HepG2 (cell line): Measurements from ENCODE around the gene SLC11A1. TPM values are rescaled to one million over a fixed set of nuclear protein-coding genes. Genes with fewer than 3 reads are reported as not detected.

ENCODE experiments used
- AGO1 ChIP-seq: fragments of 200-400 bp; formaldehyde crosslinking; IDR thresholded peaks from 2 replicates; pipeline ENCODE4 v1.6.1; 2017; ENCODE audit warnings: mild to moderate bottlenecking, low read depth, low read length, moderate library complexity; ENCODE audit not compliant: poor library complexity, severe bottlenecking
- CENPX ChIP-seq: sonication (generic); formaldehyde crosslinking; IDR thresholded peaks from 2 replicates; pipeline ENCODE4 v1.9.0; 2021; ENCODE audit warnings: mild to moderate bottlenecking, missing genetic modification reagents, moderate library complexity
- FOXK2 ChIP-seq: fragments of 450-650 bp; IDR thresholded peaks from 2 replicates; pipeline ENCODE4 v1.6.1; 2016
- HDAC2 ChIP-seq: sonication (generic); formaldehyde crosslinking; IDR thresholded peaks from 2 replicates; pipeline ENCODE4 v1.4.0; 2020; ENCODE audit warnings: missing genetic modification reagents
- HNRNPK ChIP-seq: fragments of 200-400 bp; formaldehyde crosslinking; IDR thresholded peaks from 2 replicates; pipeline ENCODE4 v1.6.1; 2018; ENCODE audit warnings: low read length, low read depth, moderate library complexity, mild to moderate bottlenecking; ENCODE audit not compliant: poor library complexity, severe bottlenecking
- NR2C2 ChIP-seq: sonication (generic); formaldehyde crosslinking; IDR thresholded peaks from 2 replicates; pipeline ENCODE4 v1.4.0; 2020; ENCODE audit warnings: missing genetic modification reagents, mild to moderate bottlenecking, moderate library complexity, borderline replicate concordance
- RBM39 ChIP-seq: fragments of 200-400 bp; formaldehyde crosslinking; IDR thresholded peaks from one replicate; pipeline ENCODE4 v1.6.1; 2018; ENCODE audit warnings: antibody characterized with exemption, mild to moderate bottlenecking, low read depth, low read length; ENCODE audit not compliant: poor library complexity, severe bottlenecking
- SATB2 ChIP-seq: sonication (generic); formaldehyde crosslinking; IDR thresholded peaks from 2 replicates; pipeline ENCODE4 v1.5.0; 2020; ENCODE audit warnings: missing genetic modification reagents
- ZBTB20 ChIP-seq: sonication (generic); formaldehyde crosslinking; IDR thresholded peaks from 2 replicates; pipeline ENCODE4 v1.8.1; 2023; ENCODE audit warnings: missing genetic modification reagents, low read depth, mild to moderate bottlenecking, borderline replicate concordance
- ZFP36L1 ChIP-seq: sonication (generic); formaldehyde crosslinking; IDR thresholded peaks from 2 replicates; pipeline ENCODE4 v1.8.0; 2022; ENCODE audit warnings: mild to moderate bottlenecking, missing genetic modification reagents, moderate library complexity
- ZFP90 ChIP-seq: sonication (generic); formaldehyde crosslinking; IDR thresholded peaks from 2 replicates; pipeline ENCODE4 v1.8.0; 2022; ENCODE audit warnings: missing genetic modification reagents, mild to moderate bottlenecking, inconsistent platforms, borderline replicate concordance
- ZSCAN22 ChIP-seq: sonication (generic); formaldehyde crosslinking; IDR thresholded peaks from 2 replicates; pipeline ENCODE4 v1.4.0; 2020; ENCODE audit warnings: mild to moderate bottlenecking, missing genetic modification reagents
- polyA plus RNA-seq, 8 experiments: library from polyadenylated mRNA; depleted of rRNA in 3 of 8; stranded (reverse) in 7 of 8; unstranded in 1 of 8; fragments of >200 nt; fragmentation: Illumina TruSeq in 4 of 8; extraction: Trizol in 4 of 8; gene quantifications; 2 replicates each; pipeline versions ENCODE4 v1.2.1 to v1.2.3, GENCODE V29; 2011 to 2016; ENCODE audit warnings: low read depth in 4 of 8, missing spikeins in 1 of 8, mixed read lengths in 1 of 8; ENCODE audit not compliant: insufficient read depth in 1 of 8
- total RNA-seq, 5 experiments: library from RNA; depleted of rRNA; stranded (reverse); fragments of >200 nt; fragmentation: Illumina TruSeq; extraction: Trizol; gene quantifications; 2 replicates each; pipeline ENCODE4 v1.2.3, GENCODE V29; 2016; ENCODE audit warnings: low read depth in 1 of 5
- TF ChIP-seq, protein P1 (sequence below): sonication (generic); formaldehyde crosslinking; IDR thresholded peaks from 2 replicates; pipeline ENCODE4 v1.4.0; 2020; ENCODE audit warnings: missing genetic modification reagents, borderline replicate concordance
- TF ChIP-seq, protein P2 (sequence below): sonication (generic); formaldehyde crosslinking; IDR thresholded peaks from 2 replicates; pipeline ENCODE4 v1.4.0; 2020; ENCODE audit warnings: missing genetic modification reagents
- TF ChIP-seq, protein P3 (sequence below): sonication (generic); formaldehyde crosslinking; IDR thresholded peaks from 2 replicates; pipeline ENCODE4 v1.8.0; 2022; ENCODE audit warnings: mild to moderate bottlenecking, missing genetic modification reagents, moderate library complexity
- TF ChIP-seq, protein P4 (sequence below): sonication (generic); formaldehyde crosslinking; IDR thresholded peaks from 2 replicates; pipeline ENCODE4 v1.4.0; 2020; ENCODE audit warnings: mild to moderate bottlenecking, missing genetic modification reagents
- TF ChIP-seq, protein P5 (sequence below): sonication (generic); formaldehyde crosslinking; conservative IDR thresholded peaks from 2 replicates; pipeline ENCODE4 v1.4.0; 2020; ENCODE audit warnings: missing genetic modification reagents

SLC11A1 gene
- total and polyA plus RNA-seq, 2 of the 13 experiments (the other 11 are each of a cell fraction or from before 2014, with no cell fraction given): 0.33 to 2.3 TPM

DNA sequence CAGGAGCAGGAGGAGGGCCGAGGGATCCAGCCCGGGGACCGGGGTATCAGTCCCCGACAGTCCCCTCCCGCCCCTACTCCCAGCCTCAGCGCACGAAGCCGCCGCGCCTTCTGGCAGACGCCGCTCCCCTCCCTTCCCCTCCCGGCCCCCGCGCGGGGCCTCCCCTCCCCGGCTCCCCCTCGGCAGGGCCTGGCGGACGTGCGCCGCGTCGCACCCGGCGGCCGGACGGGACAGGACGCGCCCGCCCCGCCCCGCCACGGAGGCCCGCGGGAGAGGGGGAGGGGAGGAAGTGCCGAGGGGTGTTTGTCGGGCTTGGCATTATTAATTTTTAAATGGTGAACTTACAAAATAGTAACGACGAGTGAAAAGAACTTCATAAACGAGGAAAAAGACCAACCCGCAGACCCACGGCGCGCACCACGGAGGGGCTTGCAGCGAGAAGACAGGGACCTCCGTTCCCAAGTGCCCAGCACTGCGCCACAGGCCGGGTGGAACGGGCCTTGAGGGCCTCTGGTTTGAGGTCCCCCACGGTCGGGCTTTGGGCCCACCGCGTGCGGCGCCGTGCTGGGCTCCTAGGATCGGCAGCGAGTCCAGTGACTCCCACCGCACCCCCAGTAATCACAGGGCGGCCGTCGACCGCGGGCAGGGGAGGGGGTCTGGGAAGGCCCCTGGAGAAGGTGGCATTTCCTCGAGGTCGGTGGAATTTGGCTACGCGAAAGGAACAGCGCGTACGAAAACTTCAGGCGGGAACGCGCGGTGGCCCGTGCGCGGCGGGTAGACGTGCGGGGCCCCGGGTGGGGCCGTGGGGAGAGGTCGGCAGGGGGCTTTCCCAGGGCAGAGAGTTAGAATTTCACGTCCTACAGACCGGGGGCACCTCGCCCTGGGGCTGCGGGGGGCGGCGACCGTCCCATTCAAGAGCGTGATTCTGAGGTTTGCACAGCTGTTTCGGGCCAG lies 16.6 kb downstream of the SLC11A1 start (continued):
- TF ChIP-seq ZFP36L1: peak; percentile 1; the same call in 1 of the 2 replicates
- TF ChIP-seq, protein P1, sequence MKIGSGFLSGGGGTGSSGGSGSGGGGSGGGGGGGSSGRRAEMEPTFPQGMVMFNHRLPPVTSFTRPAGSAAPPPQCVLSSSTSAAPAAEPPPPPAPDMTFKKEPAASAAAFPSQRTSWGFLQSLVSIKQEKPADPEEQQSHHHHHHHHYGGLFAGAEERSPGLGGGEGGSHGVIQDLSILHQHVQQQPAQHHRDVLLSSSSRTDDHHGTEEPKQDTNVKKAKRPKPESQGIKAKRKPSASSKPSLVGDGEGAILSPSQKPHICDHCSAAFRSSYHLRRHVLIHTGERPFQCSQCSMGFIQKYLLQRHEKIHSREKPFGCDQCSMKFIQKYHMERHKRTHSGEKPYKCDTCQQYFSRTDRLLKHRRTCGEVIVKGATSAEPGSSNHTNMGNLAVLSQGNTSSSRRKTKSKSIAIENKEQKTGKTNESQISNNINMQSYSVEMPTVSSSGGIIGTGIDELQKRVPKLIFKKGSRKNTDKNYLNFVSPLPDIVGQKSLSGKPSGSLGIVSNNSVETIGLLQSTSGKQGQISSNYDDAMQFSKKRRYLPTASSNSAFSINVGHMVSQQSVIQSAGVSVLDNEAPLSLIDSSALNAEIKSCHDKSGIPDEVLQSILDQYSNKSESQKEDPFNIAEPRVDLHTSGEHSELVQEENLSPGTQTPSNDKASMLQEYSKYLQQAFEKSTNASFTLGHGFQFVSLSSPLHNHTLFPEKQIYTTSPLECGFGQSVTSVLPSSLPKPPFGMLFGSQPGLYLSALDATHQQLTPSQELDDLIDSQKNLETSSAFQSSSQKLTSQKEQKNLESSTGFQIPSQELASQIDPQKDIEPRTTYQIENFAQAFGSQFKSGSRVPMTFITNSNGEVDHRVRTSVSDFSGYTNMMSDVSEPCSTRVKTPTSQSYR (CRISPR knock-in tag): peak; percentile 94
- peak; percentile 49; the same call in 1 of the 2 replicates for TF ChIP-seq ZFP90 (CRISPR knock-in tag)
- no peak for TF ChIP-seq FOXK2
- TF ChIP-seq ZBTB20 (CRISPR knock-in tag): peak; percentile 74; the same call in 1 of the 2 replicates
- TF ChIP-seq NR2C2 (CRISPR knock-in tag): no peak; the same call in 1 of the 2 replicates
- TF ChIP-seq, protein P2, sequence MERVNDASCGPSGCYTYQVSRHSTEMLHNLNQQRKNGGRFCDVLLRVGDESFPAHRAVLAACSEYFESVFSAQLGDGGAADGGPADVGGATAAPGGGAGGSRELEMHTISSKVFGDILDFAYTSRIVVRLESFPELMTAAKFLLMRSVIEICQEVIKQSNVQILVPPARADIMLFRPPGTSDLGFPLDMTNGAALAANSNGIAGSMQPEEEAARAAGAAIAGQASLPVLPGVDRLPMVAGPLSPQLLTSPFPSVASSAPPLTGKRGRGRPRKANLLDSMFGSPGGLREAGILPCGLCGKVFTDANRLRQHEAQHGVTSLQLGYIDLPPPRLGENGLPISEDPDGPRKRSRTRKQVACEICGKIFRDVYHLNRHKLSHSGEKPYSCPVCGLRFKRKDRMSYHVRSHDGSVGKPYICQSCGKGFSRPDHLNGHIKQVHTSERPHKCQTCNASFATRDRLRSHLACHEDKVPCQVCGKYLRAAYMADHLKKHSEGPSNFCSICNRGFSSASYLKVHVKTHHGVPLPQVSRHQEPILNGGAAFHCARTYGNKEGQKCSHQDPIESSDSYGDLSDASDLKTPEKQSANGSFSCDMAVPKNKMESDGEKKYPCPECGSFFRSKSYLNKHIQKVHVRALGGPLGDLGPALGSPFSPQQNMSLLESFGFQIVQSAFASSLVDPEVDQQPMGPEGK (CRISPR knock-in tag): no peak
- TF ChIP-seq HNRNPK: peak; percentile 87
- TF ChIP-seq RBM39: peak; percentile 92
- TF ChIP-seq ZSCAN22 (CRISPR knock-in tag): 0 out of 2 replicates have a peak, but pooled peaks have one; percentile 3
- TF ChIP-seq, protein P3, sequence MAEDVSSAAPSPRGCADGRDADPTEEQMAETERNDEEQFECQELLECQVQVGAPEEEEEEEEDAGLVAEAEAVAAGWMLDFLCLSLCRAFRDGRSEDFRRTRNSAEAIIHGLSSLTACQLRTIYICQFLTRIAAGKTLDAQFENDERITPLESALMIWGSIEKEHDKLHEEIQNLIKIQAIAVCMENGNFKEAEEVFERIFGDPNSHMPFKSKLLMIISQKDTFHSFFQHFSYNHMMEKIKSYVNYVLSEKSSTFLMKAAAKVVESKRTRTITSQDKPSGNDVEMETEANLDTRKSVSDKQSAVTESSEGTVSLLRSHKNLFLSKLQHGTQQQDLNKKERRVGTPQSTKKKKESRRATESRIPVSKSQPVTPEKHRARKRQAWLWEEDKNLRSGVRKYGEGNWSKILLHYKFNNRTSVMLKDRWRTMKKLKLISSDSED (CRISPR knock-in tag): peak; percentile 34; the same call in 1 of the 2 replicates
- no peak for TF ChIP-seq HDAC2 (CRISPR knock-in tag)
- 0 out of 2 replicates have a peak, but pooled peaks have one; percentile 35 for TF ChIP-seq SATB2 (CRISPR knock-in tag)
- 0 out of 2 replicates have a peak, but pooled peaks have one; percentile 33 for TF ChIP-seq CENPX (CRISPR knock-in tag)
- TF ChIP-seq AGO1: peak; percentile 93
- TF ChIP-seq, protein P4, sequence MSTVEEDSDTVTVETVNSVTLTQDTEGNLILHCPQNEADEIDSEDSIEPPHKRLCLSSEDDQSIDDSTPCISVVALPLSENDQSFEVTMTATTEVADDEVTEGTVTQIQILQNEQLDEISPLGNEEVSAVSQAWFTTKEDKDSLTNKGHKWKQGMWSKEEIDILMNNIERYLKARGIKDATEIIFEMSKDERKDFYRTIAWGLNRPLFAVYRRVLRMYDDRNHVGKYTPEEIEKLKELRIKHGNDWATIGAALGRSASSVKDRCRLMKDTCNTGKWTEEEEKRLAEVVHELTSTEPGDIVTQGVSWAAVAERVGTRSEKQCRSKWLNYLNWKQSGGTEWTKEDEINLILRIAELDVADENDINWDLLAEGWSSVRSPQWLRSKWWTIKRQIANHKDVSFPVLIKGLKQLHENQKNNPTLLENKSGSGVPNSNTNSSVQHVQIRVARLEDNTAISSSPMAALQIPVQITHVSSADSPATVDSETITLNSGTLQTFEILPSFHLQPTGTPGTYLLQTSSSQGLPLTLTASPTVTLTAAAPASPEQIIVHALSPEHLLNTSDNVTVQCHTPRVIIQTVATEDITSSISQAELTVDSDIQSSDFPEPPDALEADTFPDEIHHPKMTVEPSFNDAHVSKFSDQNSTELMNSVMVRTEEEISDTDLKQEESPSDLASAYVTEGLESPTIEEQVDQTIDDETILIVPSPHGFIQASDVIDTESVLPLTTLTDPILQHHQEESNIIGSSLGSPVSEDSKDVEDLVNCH (CRISPR knock-in tag): 0 out of 2 replicates have a peak, but pooled peaks have one; percentile 11
- TF ChIP-seq, protein P5, sequence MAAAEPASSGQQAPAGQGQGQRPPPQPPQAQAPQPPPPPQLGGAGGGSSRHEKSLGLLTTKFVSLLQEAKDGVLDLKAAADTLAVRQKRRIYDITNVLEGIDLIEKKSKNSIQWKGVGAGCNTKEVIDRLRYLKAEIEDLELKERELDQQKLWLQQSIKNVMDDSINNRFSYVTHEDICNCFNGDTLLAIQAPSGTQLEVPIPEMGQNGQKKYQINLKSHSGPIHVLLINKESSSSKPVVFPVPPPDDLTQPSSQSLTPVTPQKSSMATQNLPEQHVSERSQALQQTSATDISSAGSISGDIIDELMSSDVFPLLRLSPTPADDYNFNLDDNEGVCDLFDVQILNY (CRISPR knock-in tag): no peak
